Stimulated activated CD4-positive, alpha-beta T cell treated with anti-CD3 and anti-CD28 coated beads, Interleukin-12 subunit alpha, Interleukin-12 subunit beta, amount 100 ng/mL, for 24 hours (primary cell): ENCODE data around the gene FERMT1.
"Not testable (repeated sequence)": the region's sequence is repeated elsewhere in the genome, so short reads cannot be mapped to it uniquely, and the experiment has no call there.

Experiments used
- DNase-seq, 2 experiments: peaks; one replicate each; pipeline ENCODE4 v3.0.0-alpha.2; 2020; ENCODE audit warnings: low read depth in 2 of 2

The FERMT1 gene

GRCh38 chr20:6040958-6041807 lies 81.6 kb downstream of the FERMT1 start:
- no peak for DNase-seq

- DNase-seq: no peak
These were observed 82.3 kb downstream of the FERMT1 start for GRCh38 chr20:6040540-6040939.

- DNase-seq: no peak
These were observed 83.1 kb downstream of the FERMT1 start for GRCh38 chr20:6039766-6040165.

- no peak for DNase-seq
These were observed 84.6 kb downstream of the FERMT1 start for GRCh38 chr20:6038256-6038655.

- no peak for DNase-seq
These were observed 85.7 kb downstream of the FERMT1 start for GRCh38 chr20:6037082-6037481.

- DNase-seq: no peak
These were observed 86.6 kb downstream of the FERMT1 start for GRCh38 chr20:6036213-6036612.

GRCh38 chr20:6034134-6034969 lies 88.5 kb downstream of the FERMT1 start:
- DNase-seq: no peak

- DNase-seq: not testable (repeated sequence)
These were observed 89.9 kb downstream of the FERMT1 start for GRCh38 chr20:6032907-6033306.

GRCh38 chr20:6030453-6031080 lies 92.3 kb downstream of the FERMT1 start:
- no peak for DNase-seq

GRCh38 chr20:6029538-6029937 lies 93.3 kb downstream of the FERMT1 start:
- no peak for DNase-seq

- DNase-seq: no peak
These were observed 94.0 kb downstream of the FERMT1 start for GRCh38 chr20:6028818-6029217.

- DNase-seq: no peak
These were observed 96.8 kb downstream of the FERMT1 start for GRCh38 chr20:6026051-6026450.
